Omental fat pad (tissue), 4 donors: ENCODE results near the gene SYNC. TPM values are rescaled to one million over a fixed set of nuclear protein-coding genes. Genes with fewer than 3 reads are reported as not detected.

ENCODE experiments used
- ATAC-seq: fragments of 150-250 bp; one replicate; pipeline ENCODE4 v1.9.1; 2016; ENCODE audit warnings: mild to moderate bottlenecking, moderate library complexity; ENCODE audit not compliant: low FRiP score
- DNase-seq: peaks from one replicate; pipeline ENCODE4 v3.0.0-alpha.2; 2019; ENCODE audit warnings: low spot score
- CTCF ChIP-seq, 3 donors: fragments of 450-650 bp; IDR thresholded peaks; one replicate each; pipeline ENCODE4 v1.5.1; 2016 to 2017; ENCODE audit warnings: antibody characterized with exemption in 3 of 3, mild to moderate bottlenecking in 3 of 3, moderate library complexity in 2 of 3
- total RNA-seq, 4 donors: library from RNA; depleted of rRNA; stranded (reverse); fragments of >200 nt; gene quantifications; one replicate each; pipeline ENCODE4 v1.1.0, GENCODE V29; 2016

SYNC gene
- total RNA-seq, 4 donors from 2014 or later, result 14.8 to 27.4 (median 22.1) TPM

- ATAC-seq (peak; percentile 96), DNase-seq (no peak)
These were observed 22.4 kb upstream of the SYNC start for GRCh38 chr1:32724678-32725614.

GRCh38 chr1:32719681-32720275 lies 17.2 kb upstream of the SYNC start:
- TF ChIP-seq CTCF (IDR thresholded peaks at IDR 0.05), result no peak
- ATAC-seq (no peak), DNase-seq (no peak)

More at GRCh38 chr1:32724678-32725614, 22.4 kb upstream of the SYNC start:
- TF ChIP-seq CTCF (IDR thresholded peaks at IDR 0.05), result no peak

GRCh38 chr1:32718527-32718926 lies 16.0 kb upstream of the SYNC start:
- ATAC-seq (no peak), DNase-seq (no peak)
- TF ChIP-seq CTCF (IDR thresholded peaks at IDR 0.05), result no peak

- no peak for TF ChIP-seq CTCF (IDR thresholded peaks at IDR 0.05)
- ATAC-seq (no peak), DNase-seq (no peak)
These were observed 15.5 kb upstream of the SYNC start for GRCh38 chr1:32718036-32718435.

- no peak for ATAC-seq
- TF ChIP-seq CTCF (IDR thresholded peaks at IDR 0.05), result no peak
- no peak for DNase-seq
These were observed 14.9 kb upstream of the SYNC start for GRCh38 chr1:32717503-32717902.

GRCh38 chr1:32716312-32717148 lies 14.0 kb upstream of the SYNC start:
- ATAC-seq (peak; percentile 75), DNase-seq (no peak)
- no peak for TF ChIP-seq CTCF (IDR thresholded peaks at IDR 0.05)
